Measurements from ENCODE around the gene VPS35.

DNA sequence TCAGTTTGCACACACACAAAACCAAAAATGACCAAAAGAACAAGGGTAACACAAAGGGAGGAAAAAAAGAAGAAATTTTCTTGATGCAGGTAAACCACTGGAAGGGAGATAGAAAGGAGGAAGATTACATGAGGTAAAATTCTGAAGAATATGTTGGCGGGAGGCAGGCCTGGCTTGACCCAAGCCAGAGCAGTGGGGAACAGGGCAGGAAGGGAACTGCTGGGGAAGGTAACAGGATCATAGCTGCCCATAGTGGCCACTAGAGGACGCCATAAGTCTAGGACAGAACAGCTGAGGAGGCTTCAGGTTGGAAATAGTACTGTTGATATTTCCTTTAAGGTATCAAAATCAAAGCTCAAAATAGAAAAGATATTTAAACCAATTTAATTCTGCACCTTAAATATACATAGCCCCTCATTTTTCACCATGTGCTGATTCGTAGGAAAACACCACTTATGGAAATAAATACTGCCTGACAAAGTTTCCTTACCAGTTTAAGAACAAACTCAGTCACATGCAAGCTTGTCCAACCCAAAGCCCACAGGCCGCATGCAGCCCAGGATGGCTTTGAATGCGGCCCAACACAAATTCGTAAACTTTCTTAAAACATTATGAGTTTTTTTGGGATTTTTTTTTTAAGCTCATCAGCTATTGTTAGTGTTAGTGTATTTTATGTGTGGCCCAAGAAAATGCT lies 15.5 kb downstream of the VPS35 start:
- TF ChIP-seq POLR2AphosphoS5 (IDR thresholded peaks at IDR 0.05) (no peak), EP300 (IDR thresholded peaks at IDR 0.05) (no peak)
- TF ChIP-seq, protein P1, sequence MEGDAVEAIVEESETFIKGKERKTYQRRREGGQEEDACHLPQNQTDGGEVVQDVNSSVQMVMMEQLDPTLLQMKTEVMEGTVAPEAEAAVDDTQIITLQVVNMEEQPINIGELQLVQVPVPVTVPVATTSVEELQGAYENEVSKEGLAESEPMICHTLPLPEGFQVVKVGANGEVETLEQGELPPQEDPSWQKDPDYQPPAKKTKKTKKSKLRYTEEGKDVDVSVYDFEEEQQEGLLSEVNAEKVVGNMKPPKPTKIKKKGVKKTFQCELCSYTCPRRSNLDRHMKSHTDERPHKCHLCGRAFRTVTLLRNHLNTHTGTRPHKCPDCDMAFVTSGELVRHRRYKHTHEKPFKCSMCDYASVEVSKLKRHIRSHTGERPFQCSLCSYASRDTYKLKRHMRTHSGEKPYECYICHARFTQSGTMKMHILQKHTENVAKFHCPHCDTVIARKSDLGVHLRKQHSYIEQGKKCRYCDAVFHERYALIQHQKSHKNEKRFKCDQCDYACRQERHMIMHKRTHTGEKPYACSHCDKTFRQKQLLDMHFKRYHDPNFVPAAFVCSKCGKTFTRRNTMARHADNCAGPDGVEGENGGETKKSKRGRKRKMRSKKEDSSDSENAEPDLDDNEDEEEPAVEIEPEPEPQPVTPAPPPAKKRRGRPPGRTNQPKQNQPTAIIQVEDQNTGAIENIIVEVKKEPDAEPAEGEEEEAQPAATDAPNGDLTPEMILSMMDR (IDR thresholded peaks at IDR 0.05), result peak in 5 of 7 experiments; percentile 65 to 82 (median 68)
